Left forelimb (tissue), 1 donor: ENCODE data around the gene ZBTB24.

Source experiments
- DNase-seq: peaks from one replicate; pipeline ENCODE4 v3.0.0-alpha.2; 2018; ENCODE audit warnings: low spot score

Gene ZBTB24

DNA sequence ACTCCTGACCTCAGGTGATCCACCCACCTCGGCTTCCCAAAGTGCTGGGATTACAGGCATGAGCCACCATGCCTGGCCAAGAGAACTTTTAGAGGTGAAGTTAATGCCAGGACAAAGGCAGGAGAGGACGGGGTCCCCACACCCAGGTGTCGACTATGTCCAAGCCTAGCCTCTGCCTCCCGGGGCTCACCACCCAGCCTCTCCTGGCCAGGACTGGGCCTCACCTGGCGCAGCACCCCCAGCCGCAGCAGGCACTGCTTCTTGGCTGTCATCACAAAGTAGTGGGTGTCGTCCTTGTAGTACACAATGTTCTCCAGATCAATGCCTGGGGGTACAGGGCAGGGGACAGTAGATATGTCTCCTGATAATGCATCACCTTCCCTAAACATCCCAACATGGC, 31.6 kb downstream of the ZBTB24 start:
- DNase-seq = no peak

DNA sequence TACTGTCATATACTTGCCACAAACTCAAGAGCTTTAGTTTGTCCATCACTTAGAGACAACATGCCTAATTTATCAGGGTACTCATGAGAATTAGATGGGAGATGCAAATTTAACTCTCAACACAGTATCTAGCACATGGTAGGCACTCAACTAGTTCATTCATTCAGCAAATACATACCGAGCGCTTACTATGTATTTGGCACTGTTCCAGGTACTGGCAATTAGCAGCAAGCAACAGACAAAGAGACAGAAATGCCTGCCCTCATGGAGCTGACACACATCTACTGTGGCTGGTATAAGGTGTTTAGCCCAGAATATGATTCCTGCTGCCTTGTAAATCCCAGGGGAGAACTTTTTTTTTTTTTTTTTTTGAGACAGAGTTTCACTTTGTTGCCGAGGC, 32.2 kb downstream of the ZBTB24 start:
- no peak for DNase-seq

DNA sequence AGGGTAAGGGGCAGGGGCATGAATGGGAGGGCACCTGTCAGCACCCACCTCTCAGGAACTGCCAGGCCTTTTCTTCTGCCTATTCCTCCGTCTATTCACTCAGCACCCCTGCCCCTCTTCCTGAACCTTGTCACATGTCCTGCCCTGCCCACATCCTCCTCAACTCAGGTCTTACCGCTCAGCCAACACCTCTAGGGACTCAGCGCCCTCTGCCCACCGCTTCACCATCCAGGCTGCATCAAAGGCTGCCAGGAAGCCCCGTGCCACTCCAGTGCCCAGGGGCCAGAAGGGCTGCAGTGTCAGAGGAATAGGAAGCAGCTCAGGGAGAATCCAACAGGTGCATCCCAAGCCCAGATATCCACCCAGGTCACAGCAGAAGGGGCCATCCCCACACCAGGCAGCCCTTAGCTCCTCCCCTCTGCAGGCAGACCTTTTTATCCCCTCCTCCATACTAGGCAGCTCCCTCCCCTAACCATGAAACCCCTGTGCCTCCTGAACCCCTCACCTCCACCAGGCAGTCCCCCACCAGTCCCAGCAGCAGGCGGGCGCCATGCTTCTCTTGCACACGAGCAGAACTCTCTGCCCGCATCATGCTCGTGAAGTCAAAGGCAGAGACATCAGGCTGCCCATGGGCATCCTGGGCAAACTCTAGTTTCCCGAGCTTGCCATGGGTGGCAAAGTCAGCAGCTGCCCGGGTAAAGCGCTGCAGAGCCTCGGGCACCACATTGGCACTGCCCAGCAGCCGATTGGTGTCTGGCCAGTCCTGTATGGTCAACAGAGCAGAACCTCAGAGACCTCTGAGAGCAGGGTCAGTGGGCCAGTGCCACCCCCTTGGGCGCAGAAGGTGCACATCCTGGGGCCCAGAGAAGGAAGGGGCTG, 33.0 kb downstream of the ZBTB24 start:
- DNase-seq = no peak

DNA sequence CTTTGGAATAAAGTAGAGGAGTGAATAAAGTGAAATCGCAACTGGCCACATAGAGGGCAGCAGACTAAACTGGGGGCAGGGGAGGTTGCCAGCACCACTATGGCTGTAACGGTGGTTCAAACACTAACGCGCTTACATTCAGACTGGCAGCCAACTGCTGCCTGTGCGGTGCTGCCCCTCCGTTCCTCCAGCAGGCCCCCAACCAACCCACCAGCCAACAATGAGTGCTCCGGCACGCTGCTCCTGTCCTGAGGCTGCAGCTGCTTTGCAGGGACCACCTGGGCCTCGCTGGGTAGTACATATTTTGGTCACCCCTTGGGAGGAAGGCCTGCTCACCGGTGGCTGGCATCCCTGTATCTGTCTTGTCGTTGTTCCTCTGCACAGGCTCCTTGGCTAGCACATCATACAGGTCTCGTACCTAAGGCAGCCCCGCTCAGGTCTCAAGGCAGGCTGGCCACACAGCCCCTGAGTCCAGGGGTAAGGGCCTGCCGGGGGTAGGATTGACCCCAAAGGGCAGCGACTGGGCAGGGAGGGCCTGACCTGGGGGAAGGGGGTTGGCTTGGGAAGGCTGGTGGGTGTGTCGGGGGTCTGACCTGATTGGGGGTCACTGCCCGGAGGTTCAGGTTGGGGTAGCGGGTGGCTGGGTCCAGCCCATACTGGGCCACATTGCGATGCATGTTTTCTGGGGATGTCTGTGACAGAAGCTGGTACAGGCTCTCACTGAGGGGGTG, 33.8 kb downstream of the ZBTB24 start:
- DNase-seq = no peak

DNA sequence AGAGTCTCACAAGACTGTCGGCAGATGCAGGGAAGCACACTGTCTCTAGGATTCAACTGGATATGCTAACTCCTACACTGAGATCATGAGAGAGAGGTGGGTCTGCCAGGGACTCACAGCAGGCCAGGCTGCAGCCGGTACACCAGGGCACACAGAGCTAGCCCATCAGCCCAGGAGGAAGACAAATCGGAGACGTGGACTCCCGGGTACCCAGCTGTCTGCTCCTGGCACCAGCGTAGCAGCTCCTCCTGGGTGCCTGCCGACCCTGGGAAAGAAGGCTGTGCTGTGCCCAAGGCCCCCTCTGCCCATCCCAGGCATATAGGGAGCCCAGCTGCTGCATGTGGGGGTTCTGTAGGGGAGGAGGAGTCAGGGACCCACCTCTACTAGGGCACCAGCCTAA, 34.4 kb downstream of the ZBTB24 start:
- no peak for DNase-seq

DNA sequence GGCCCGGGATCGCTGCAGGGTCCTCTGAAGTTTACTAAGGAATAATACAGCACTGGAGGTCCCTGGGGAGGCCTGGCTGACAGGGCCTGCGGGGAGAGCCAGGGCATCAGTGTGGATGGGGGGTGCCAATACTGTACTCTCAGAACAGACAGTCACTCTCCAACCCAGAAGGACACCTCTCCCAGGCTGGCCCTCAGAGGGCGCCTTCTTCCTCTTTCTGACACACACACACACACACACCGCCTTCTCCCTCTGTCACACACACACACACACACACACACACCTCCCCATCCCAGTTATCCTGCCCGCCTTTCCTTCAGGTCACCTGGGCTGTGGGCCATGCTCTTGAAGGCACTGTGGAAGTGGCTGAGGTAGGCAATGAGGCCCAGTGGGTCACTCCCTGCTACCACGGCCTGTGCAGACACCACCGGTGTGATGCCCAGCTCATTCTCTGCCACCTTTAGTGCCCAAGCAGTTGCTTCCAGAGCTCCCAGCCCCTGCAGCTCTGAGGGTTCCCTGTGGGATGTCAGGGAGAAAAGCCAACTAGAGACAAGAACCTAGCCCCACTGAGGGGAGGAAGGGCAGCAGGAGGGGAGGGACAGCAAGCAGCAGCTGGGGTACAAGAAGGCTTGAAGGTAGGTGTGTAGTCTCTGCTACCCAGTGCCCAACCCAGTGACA, 35.0 kb downstream of the ZBTB24 start:
- DNase-seq = no peak

DNA sequence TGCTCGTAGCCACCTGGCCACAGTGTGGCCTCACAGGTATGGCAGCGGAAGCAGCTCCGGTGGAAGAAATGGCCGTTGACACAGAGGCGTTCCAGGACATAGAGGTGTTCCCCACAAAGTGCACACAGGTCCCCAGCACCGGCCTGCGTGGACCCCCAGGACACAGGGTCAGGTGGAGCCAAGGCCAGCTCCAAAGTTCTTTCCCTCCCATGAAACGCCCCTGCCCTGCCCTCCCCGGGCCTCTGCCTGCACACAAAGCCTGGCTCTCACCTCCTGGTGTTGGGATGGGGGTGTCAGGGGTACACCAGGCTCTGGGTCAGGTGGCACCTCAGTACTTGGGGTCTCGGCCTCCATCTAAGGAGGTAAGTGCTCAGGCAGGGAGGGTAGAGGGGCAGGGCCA, 35.9 kb downstream of the ZBTB24 start:
- DNase-seq = no peak

DNA sequence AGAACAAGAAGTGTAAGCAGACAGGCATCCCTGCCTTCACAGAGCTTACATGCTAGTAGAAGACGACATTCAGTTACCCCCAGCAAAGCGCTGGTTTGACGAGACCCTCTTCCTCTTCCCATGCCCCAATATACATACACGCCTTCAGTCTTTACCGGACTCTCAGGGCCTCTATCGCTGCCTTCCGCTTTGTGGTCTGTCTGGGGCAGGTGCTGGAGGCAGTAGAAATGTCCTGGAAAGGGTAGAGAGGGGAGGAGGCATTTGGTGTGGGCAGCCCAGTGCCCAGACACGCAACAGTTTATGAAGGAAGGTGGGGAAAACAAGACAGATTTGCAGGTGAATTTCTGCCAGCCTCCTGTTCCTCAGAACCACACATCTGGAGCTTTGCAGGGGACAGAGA, 36.5 kb downstream of the ZBTB24 start:
- DNase-seq = no peak

DNA sequence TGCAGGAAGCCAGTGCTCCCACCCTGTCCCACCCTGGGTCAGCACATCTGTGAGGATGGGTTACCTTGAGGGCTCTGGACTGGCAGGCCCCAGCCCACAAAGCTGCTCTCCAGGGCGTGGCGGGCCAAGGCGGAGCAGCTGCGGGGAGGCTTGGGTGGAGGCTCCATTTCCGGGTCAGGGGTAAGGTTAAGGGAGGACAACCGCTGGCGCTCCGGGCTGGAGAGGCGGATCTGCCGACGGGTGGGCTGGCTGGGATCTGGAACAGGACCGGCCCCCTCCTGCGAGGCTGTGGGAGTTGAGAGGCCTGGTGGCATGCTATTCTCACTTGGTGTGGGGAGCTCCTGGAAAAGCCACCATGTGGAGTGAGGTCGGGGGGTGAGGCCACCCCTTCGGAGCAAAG, 36.9 kb downstream of the ZBTB24 start:
- no peak for DNase-seq

DNA sequence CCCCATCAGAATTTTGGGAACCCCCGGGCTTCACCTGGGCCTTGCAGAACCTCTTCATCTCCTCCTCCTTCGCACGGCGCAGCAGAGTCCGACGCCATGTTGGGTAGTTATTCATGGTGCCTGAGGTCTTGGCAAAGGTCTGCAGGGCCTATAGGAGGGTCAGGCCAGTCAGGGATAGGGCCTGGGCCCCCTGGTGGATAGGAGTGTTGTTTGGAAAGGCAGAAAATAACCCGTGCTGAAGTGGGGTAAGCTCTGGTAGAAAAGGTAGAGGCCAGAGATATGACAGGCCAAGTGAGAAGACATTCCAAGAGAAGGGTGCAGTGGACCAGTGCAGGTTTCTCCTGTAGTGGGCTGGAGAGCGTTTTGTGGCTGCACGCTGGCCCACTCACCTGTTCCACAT, 37.6 kb downstream of the ZBTB24 start:
- no peak for DNase-seq

DNA sequence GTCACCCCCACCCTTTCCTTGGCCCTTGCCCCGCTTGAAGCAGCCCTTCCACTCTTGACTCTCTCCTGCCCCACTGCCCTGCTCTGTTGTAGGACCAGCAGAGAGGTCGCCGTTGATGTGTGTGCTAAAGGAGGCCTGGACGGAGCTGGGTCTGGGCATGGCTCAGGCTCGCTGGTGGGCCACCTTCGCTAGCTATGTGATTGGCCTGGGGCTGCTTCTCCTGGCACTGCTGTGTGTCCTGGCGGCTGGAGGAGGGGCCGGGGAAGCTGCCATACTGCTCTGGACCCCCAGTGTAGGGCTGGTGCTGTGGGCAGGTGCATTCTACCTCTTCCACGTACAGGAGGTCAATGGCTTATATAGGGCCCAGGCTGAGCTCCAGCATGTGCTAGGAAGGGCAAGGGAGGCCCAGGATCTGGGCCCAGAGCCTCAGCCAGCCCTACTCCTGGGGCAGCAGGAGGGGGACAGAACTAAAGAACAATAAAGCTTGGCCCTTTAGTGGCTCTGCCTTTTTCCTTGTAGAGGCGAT, 39.5 kb downstream of the ZBTB24 start:
- DNase-seq = no peak

DNA sequence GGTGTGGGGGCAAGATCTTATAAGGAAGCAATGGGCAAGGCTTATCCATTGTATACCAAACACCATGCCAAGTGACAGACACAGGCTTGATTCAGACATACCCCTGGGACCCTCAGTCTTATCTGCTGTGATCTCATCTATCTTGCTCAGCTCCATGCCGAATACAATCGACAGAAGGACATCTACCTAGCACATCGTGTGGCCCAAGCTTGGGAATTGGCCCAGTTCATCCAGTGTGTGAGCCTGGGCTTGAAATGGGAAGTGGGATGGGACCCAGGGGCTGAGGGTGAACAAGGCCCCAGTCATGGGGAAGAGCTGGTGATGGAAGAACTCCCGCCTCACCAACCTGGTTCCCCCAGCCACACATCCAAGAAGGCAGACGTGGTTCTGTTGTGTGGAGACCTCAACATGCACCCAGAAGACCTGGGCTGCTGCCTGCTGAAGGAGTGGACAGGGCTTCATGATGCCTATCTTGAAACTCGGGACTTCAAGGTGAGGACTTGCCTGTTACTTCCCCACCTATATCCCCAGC, 40.6 kb downstream of the ZBTB24 start:
- DNase-seq = no peak

DNA sequence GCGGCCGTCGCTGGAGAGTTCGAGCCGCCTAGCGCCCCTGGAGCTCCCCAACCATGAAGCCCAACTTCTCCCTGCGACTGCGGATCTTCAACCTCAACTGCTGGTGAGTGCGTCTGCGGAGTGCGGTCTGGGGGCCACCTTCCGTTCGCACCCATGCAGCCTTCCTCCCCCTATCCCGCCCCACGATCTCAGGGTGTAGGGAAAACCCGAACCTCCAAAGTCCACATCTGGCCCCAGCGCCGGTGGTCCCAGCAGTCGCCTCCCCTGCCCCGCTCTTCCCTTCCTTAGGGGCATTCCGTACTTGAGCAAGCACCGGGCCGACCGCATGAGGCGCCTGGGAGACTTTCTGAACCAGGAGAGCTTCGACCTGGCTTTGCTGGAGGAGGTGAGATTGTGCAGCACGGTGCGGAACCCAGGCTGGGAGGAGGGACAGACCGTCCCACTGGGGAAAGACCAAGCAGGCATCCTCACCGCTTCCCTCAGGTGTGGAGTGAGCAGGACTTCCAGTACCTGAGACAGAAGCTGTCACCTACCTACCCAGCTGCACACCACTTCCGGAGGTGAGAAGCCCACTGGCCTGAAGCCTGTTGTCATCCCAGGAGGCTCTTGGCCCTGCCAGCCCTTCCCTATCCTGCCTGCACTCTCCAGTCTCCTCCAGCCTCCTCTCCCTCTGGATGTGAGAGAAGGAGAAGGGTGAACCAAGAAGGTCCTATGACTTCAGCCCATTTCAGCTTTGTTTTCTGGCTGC, 41.8 kb downstream of the ZBTB24 start:
- no peak for DNase-seq

DNA sequence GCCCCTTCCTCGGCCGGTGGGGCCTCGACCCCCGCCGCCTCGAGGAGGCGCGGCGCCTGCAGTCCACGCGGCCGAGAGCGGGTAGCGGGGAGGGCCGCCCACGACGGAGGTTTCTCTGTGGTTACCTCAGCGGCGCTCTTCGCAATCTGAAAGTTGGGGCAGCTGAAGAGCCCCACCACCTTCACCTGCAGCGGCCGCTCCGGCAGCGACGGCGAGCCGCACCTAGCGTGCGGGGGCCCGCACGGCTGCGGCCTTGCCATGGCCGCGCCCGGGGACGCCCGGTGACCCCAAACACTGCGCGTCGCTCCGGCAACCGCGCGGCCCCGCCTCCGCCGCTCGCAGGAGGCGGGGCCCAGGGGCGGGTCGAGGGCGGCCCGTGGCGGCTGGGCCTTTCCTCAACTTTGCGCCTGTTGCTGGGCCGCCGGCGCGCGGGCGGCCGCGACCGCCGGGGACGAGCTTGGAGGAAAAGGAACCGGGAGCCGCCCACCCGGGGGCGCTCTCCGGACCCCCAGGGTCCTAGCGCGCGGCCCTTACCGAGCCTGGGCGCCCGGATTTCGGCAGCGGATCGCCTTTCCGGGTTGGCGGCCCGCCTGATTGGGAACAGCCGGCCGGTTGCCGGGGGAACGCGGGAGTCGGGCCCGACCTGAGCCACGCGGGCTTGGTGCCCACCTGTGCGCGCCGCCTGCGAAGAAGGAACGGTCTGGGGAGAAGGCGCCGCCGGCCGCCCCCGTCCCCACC, 42.5 kb downstream of the ZBTB24 start, which contains the start of the genes PPIL6 and SMPD2:
PPIL6 (minus strand) TSS at position 298 of the 738 bp plus-strand sequence; CDS start at position 260, 38 bp downstream.
SMPD2 (plus strand) TSS at position 394 of the 738 bp plus-strand sequence. CDS start 398 bp downstream, outside the sequence.
- peak; percentile 96 for DNase-seq

DNA sequence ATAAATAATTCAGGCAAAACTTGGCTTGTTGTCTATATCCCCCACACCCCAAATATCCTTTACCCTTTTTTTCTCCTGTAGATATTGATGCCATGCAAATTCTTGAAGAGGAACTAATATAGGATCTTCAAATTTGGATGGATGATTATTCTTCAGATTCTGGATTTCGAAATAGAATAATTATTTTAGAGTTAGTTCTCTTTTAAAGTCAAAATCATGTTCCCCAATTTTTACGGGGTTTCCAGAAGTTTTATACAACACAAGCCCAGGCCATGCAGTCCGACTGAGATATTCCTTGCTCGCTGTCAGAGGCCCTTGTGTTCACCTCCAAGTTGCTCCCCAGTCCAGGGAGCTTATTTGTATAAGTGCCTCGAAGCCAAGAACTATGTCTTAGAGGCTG, 47.0 kb downstream of the ZBTB24 start:
- no peak for DNase-seq

DNA sequence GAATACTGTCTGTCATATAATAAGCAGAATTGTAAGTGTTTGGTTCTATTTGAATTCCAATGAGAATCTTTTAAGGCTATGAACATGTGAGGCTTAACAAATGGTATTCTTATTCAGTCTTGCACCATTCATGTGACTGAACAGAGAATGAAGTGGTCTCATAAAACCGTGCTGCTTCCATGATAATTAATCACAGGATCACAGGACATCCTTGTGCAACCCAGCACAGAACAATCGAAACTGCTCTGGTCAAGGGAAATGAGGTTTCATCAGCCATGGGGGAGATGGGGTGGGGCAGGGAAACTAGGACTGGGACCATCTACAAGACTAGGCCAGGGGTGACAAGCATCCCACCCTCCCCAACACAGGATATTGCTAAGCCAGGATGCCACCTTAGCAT, 48.6 kb downstream of the ZBTB24 start:
- no peak for DNase-seq

DNA sequence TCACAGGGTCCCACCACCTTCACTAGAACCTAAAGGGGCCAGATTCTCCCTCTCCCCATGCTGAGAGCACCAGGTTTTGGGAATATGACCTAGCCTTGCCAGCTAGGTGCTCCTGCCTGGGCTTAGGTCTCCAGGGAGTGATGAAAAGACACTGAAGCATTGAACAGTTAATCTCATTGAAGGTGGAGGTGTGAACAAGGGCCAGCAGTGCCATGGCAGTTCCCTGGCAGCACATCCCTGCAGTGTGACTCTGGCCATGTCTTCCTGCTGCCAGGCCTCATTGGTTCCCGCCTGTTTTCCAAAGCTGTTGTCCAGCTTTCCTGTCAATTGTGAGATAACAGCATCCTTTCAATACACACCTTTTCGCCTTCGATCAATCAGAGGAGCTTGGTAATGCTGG, 53.5 kb downstream of the ZBTB24 start:
- DNase-seq = no peak

DNA sequence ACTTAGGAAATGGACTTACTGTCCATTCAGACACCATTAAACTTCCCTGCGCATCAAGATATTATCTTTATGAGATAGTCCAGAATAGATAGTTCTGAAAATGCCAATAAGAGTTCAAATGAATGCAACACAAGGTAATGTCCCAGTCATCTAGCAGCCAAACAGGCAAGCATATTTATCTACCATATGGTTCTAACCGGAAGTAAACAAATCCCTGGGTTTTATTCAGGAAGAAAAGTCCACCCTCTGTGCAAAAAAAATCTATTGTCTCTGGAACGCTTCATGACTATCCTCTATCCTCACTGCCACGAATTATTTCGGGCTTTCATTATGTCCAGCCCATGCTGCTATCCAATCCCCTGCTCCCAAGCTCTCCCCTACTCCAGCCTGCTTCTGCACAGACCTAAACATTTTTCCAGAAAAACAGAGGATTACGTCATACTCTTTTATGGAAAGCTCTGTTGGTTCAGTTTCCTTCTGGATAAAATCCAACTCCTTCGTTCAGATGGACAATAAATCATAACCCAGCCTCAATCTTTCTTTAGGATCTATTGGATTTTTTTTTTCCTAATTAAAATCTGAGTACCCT, 54.0 kb downstream of the ZBTB24 start:
- DNase-seq = no peak

DNA sequence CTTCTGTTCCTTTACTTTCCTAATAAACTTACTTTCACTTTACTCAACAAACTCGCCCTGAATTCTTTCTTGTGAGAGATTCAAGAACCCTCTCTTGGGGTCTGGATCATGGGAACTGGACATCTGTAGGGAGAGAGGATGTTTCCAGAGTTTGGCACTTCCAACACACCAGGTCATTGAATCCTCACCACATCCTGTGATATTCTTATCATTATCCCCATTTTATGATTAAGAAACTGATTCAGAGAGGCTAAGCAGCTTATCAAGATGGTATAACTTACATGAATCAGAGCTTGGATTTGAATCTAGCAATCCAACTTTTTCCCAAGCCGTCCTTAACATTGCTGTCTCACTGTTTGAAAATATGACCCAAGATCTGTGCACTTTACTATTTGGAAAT, 58.1 kb downstream of the ZBTB24 start:
- no peak for DNase-seq

DNA sequence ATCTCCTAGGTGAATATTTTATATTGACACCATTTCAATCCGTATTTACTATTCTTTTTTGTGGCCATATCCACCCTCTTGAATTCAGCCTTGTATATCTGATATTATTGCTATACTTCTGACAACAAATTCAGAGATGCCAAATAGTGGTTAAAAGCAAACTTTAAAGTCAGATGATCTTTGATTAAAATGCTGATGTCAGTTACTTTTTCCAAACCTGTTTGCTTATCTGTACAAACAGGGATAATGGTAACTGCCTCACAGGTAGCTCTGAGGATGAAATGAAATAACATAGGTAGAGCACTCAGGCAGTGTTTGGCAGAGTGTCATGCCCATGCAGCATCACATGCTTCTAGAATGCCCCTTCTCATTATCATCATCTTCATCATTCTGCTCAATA, 61.8 kb downstream of the ZBTB24 start:
- no peak for DNase-seq
